Measurements from ENCODE around the gene UPK3B. TPM values are rescaled to one million over a fixed set of nuclear protein-coding genes. Genes with fewer than 3 reads are reported as not detected.
A peak's percentile ranks its signal among the peaks of the same experiment; 100 is the strongest.
"Not testable (repeated sequence)": the region's sequence is repeated elsewhere in the genome, so short reads cannot be mapped to it uniquely, and the experiment has no call there.

The UPK3B gene
- total RNA-seq, 2 experiments from 2014 or later, result 0.52 TPM; not detected in 1

DNA sequence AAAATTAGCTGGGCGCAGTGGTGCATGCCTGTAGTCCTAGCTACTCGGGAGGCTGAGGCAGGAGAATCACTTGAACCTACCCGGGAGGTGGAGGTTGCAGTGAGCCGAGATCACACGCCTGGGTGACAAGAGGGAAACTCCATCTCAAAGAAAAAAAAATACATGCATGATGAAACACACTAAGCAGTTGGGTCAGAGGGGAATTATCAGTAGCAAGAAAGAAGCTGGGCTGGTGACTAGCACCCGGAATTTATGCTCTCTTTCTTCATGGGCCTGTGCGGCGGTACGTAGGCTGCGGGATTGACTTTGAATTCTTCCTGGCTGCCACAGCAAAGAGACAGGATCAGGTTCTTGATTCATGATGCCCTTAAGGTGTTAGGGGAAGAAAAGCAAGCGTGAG is 30.7 kb upstream of the UPK3B start:
- H3K27me3 Mint-ChIP-seq (ENCODE audit: low read depth); CTCF ChIA-PET; H3K4me1 Mint-ChIP-seq (ENCODE audit: low read depth); H3K9me3 Mint-ChIP-seq; H3K36me3 Mint-ChIP-seq (ENCODE audit: low read depth); H3K4me3 Mint-ChIP-seq; intact Hi-C loops (cut with micrococcal nuclease): not testable (repeated sequence)
- peak; percentile 30 for DNase-seq
- H3K27ac Mint-ChIP-seq, result peak overlapping the region; percentile 76

GRCh38 chr7:76480403-76481253 is 29.7 kb upstream of the UPK3B start:
- H3K4me1 Mint-ChIP-seq (ENCODE audit: low read depth); H3K27ac Mint-ChIP-seq; CTCF ChIA-PET; H3K9me3 Mint-ChIP-seq; H3K4me3 Mint-ChIP-seq; H3K27me3 Mint-ChIP-seq (ENCODE audit: low read depth); H3K36me3 Mint-ChIP-seq (ENCODE audit: low read depth); intact Hi-C loops (cut with micrococcal nuclease); DNase-seq: not testable (repeated sequence)

DNA sequence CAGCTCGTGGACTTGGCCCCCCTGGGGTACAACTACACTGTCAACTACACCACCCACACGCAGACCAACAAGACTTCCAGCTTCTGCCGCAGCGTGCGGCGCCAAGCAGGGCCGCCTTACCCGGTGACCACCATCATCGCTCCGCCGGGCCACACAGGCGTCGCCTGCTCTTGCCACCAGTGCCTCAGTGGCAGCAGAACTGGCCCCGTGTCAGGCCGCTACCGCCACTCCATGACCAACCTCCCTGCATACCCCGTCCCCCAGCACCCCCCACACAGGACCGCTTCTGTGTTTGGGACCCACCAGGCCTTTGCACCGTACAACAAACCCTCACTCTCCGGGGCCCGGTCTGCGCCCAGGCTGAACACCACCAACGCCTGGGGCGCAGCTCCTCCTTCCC is 27.7 kb upstream of the UPK3B start:
- H3K27ac Mint-ChIP-seq; DNase-seq; CTCF ChIA-PET; H3K9me3 Mint-ChIP-seq; H3K4me3 Mint-ChIP-seq; H3K4me1 Mint-ChIP-seq (ENCODE audit: low read depth); intact Hi-C loops (cut with micrococcal nuclease); H3K27me3 Mint-ChIP-seq (ENCODE audit: low read depth); H3K36me3 Mint-ChIP-seq (ENCODE audit: low read depth): not testable (repeated sequence)

- H3K27me3 Mint-ChIP-seq (ENCODE audit: low read depth); intact Hi-C loops (cut with micrococcal nuclease); CTCF ChIA-PET; H3K27ac Mint-ChIP-seq; H3K4me3 Mint-ChIP-seq; H3K4me1 Mint-ChIP-seq (ENCODE audit: low read depth); H3K9me3 Mint-ChIP-seq; H3K36me3 Mint-ChIP-seq (ENCODE audit: low read depth); DNase-seq: not testable (repeated sequence)
Observed at GRCh38 chr7:76483081-76483480, 27.3 kb upstream of the UPK3B start.

- intact Hi-C loops (cut with micrococcal nuclease); H3K27ac Mint-ChIP-seq; H3K4me3 Mint-ChIP-seq; H3K36me3 Mint-ChIP-seq (ENCODE audit: low read depth); H3K4me1 Mint-ChIP-seq (ENCODE audit: low read depth); H3K9me3 Mint-ChIP-seq; CTCF ChIA-PET; H3K27me3 Mint-ChIP-seq (ENCODE audit: low read depth); DNase-seq: not testable (repeated sequence)
Observed at GRCh38 chr7:76484456-76484855, 25.9 kb upstream of the UPK3B start.

DNA sequence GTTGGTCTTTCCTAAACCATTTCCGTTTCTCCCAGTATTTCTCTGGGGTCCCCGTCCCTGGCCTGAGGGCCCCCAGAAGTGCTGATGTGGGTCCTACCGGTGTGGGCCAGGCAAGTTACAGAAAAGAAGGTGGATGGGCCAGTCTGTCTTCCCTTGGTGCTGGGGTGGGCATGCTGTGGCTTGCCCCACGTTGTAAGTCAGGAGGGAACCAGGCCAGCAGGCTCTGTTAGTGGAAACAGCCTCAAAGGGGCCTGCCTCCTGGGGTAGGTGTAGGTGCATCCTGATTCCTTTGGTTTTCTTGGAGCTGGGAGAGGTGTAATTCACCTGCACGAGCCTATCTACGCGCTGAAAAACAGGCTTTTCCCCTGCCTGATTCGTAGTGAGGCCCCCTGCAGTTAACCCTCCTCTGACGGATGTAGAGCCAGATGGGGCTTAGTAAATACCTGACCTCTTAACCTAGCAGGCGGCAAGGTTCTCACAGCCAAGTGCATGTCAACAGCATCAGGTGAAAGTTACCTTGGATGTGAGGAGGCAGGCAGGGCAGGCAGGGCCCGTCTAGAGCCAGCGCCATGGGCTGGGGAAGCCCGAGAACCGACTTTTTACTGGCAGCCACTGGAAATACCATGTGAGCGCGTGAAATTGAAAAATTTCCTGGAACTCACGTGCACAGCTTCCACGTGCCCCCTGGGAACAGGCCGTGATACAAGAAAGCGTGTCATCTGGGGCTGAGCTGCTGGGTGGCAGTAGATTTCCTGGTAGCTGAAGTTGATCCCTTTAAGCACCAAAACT is 24.3 kb upstream of the UPK3B start:
- CTCF ChIA-PET; DNase-seq; H3K27me3 Mint-ChIP-seq (ENCODE audit: low read depth); H3K4me3 Mint-ChIP-seq; H3K9me3 Mint-ChIP-seq; H3K36me3 Mint-ChIP-seq (ENCODE audit: low read depth); H3K4me1 Mint-ChIP-seq (ENCODE audit: low read depth); H3K27ac Mint-ChIP-seq; intact Hi-C loops (cut with micrococcal nuclease): not testable (repeated sequence)

- H3K27me3 Mint-ChIP-seq (ENCODE audit: low read depth); H3K9me3 Mint-ChIP-seq; intact Hi-C loops (cut with micrococcal nuclease); H3K4me1 Mint-ChIP-seq (ENCODE audit: low read depth); CTCF ChIA-PET; H3K36me3 Mint-ChIP-seq (ENCODE audit: low read depth): not testable (repeated sequence)
- peak; percentile 48 for DNase-seq
- Mint-ChIP-seq H3K4me3 (peak overlapping the region; percentile 69), H3K27ac (peak overlapping the region; percentile 91)
Observed at GRCh38 chr7:76486618-76487017, 23.7 kb upstream of the UPK3B start.

DNA sequence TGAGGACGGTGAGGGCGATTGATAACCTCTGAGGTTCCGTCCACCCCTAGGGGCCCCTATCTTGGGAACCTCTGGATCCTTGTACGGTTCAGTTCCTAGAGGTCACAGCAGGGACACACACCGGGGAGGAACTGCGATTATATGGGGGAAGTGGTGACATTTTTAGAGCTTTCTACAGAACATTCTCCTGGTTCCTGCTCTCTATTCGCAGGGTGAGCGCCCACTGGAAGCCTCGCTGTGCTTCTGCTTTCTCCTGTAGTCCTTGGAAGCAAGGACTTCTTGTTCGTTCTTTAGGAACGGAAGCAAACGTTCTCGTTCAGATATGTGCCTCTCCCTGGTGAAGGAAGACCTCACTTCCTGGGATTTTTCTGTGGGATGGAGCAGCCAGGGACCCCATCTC is 22.4 kb upstream of the UPK3B start:
- intact Hi-C loops (cut with micrococcal nuclease); H3K4me3 Mint-ChIP-seq; H3K27ac Mint-ChIP-seq; CTCF ChIA-PET; DNase-seq; H3K4me1 Mint-ChIP-seq (ENCODE audit: low read depth); H3K36me3 Mint-ChIP-seq (ENCODE audit: low read depth); H3K9me3 Mint-ChIP-seq; H3K27me3 Mint-ChIP-seq (ENCODE audit: low read depth): not testable (repeated sequence)

DNA sequence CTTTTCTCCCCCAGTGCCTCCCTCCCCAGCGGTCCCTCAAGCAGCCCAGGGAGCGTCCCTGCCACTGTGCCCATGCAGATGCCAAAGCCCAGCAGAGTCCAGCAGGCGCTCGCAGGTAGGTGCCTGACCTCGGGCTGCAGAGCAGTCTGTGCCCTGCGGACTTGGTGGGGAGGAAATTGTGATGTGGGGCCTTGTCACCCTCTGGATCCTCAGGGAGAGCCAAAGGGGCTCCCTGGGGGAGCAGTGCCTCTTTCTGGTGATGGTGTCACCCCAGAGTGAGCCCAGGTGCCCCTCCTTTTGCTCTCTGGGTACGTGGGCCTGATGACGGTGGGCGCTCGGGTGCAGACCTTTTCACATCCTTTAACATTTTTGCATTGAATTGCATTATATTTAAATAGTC is 18.2 kb upstream of the UPK3B start:
- H3K27me3 Mint-ChIP-seq (ENCODE audit: low read depth); H3K9me3 Mint-ChIP-seq; H3K4me3 Mint-ChIP-seq; intact Hi-C loops (cut with micrococcal nuclease); CTCF ChIA-PET; DNase-seq; H3K27ac Mint-ChIP-seq; H3K36me3 Mint-ChIP-seq (ENCODE audit: low read depth); H3K4me1 Mint-ChIP-seq (ENCODE audit: low read depth): not testable (repeated sequence)

DNA sequence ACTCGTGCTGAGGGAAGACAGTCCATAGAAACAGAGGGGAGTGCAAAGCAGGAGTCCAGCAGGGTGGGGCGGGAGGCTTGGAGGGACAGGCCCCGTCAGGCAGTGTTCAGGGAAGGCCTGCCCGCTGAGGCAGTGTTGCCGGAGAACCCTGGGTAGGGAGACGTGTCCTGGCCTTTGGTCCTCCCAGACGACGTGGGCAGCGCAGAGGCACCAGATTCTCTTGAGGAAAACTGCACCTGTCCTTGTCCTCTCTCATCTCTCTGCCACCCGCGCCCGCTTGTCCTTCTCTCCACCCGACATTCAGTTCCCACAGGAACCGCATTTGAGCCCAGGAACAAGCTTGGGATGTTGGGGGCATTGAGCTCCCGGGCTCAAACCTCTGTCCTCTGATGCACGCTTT is 14.6 kb upstream of the UPK3B start:
- H3K9me3 Mint-ChIP-seq; CTCF ChIA-PET; intact Hi-C loops (cut with micrococcal nuclease): not testable (repeated sequence)

DNA sequence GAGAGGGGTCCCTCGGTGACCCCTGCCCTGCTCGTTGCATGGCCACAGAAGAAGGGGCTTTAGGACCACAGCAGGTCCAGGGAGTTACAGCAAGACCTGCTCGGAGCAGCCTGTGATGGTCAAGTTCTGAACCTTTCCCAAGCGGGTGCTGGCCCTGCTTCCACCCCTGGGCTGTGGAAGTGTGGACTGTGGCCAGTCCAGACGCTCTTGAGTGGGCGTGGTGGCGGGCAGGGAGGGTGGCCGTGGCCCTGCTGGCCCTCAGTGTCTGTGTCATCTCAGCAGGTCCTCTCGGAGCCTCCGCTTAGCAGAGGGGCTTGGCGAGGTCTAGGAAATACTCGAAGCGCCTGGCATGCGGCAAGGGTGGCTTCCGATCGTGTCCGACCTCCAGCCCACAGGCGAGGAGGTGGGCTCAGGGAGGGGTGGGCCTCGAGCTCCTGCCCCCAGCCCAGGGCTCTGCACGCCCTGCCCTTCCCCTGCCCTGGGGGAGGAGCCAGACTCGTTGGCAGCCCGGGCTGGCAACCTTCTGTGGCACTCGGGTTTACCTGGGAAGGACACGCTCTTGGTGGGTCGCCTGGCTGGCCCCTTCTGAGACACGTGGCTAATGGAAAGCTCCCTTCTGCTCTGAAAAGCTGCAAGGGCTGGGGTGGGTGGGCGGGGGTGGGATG is 12.3 kb upstream of the UPK3B start:
- H3K27ac Mint-ChIP-seq; H3K4me1 Mint-ChIP-seq (ENCODE audit: low read depth); H3K27me3 Mint-ChIP-seq (ENCODE audit: low read depth); H3K9me3 Mint-ChIP-seq; DNase-seq; H3K36me3 Mint-ChIP-seq (ENCODE audit: low read depth); intact Hi-C loops (cut with micrococcal nuclease); H3K4me3 Mint-ChIP-seq; CTCF ChIA-PET: not testable (repeated sequence)

More for the DNA sequence above, 14.6 kb upstream of the UPK3B start:
- not testable (repeated sequence) for H3K4me1 Mint-ChIP-seq (ENCODE audit: low read depth); H3K4me3 Mint-ChIP-seq; H3K27ac Mint-ChIP-seq; H3K36me3 Mint-ChIP-seq (ENCODE audit: low read depth); H3K27me3 Mint-ChIP-seq (ENCODE audit: low read depth); DNase-seq

GRCh38 chr7:76498583-76499200 is 11.7 kb upstream of the UPK3B start:
- H3K36me3 Mint-ChIP-seq (ENCODE audit: low read depth); H3K4me1 Mint-ChIP-seq (ENCODE audit: low read depth); H3K9me3 Mint-ChIP-seq; DNase-seq; intact Hi-C loops (cut with micrococcal nuclease); H3K4me3 Mint-ChIP-seq; H3K27me3 Mint-ChIP-seq (ENCODE audit: low read depth); CTCF ChIA-PET; H3K27ac Mint-ChIP-seq: not testable (repeated sequence)
